ENCODE results near the gene ANXA11.
A peak's percentile ranks its signal among the peaks of the same experiment; 100 is the strongest.
"Not testable (repeated sequence)": the region's sequence is repeated elsewhere in the genome, so short reads cannot be mapped to it uniquely, and the experiment has no call there.

Gene ANXA11

GRCh38 chr10:80207768-80208370, 2.5 kb upstream of the ANXA11 start:
- DNase-seq = no peak

GRCh38 chr10:80206277-80206655, 929 bp upstream of the ANXA11 start:
- DNase-seq = no peak

- no peak for DNase-seq
Measured at GRCh38 chr10:80204677-80205476, 460 bp downstream of the ANXA11 start.

GRCh38 chr10:80203835-80204676, 1.3 kb downstream of the ANXA11 start:
- peak; percentile 4 for DNase-seq

GRCh38 chr10:80202934-80203834, 2.2 kb downstream of the ANXA11 start:
- peak; percentile 78 for DNase-seq

- DNase-seq = not testable (repeated sequence)
Measured at GRCh38 chr10:80202530-80202929, 2.8 kb downstream of the ANXA11 start.

GRCh38 chr10:80201608-80202141, 3.7 kb downstream of the ANXA11 start:
- no peak for DNase-seq

- no peak for DNase-seq
Measured at GRCh38 chr10:80200687-80201086, 4.7 kb downstream of the ANXA11 start.

GRCh38 chr10:80200259-80200658, 5.1 kb downstream of the ANXA11 start:
- no peak for DNase-seq

GRCh38 chr10:80199828-80200227, 5.5 kb downstream of the ANXA11 start:
- DNase-seq = no peak

GRCh38 chr10:80197972-80198916, 7.1 kb downstream of the ANXA11 start:
- no peak for DNase-seq

- no peak for DNase-seq
Measured at GRCh38 chr10:80196950-80197315, 8.4 kb downstream of the ANXA11 start.

- peak; percentile 68 for DNase-seq
Measured at GRCh38 chr10:80196270-80196949, 8.9 kb downstream of the ANXA11 start.

GRCh38 chr10:80195046-80195574, 10.2 kb downstream of the ANXA11 start:
- no peak for DNase-seq

- DNase-seq = no peak
Measured at GRCh38 chr10:80194373-80195045, 10.8 kb downstream of the ANXA11 start.

- DNase-seq = no peak
Measured at GRCh38 chr10:80192553-80192952, 12.8 kb downstream of the ANXA11 start.

- peak; percentile 40 for DNase-seq
Measured at GRCh38 chr10:80191589-80192270, 13.6 kb downstream of the ANXA11 start.

- no peak for DNase-seq
Measured at GRCh38 chr10:80188713-80189112, 16.6 kb downstream of the ANXA11 start.

Data from CD4-positive, alpha-beta T cell treated with Interleukin-12 subunit alpha and Interleukin-12 subunit beta, for 1 hour (primary cell).